AG04449 (cell line): Measurements from ENCODE around the gene PTPN9.
"Not testable (repeated sequence)": the region's sequence is repeated elsewhere in the genome, so short reads cannot be mapped to it uniquely, and the experiment has no call there.

Experiments
- CTCF ChIA-PET: fragments of 350-600 bp; formaldehyde crosslinking; extraction: SDS; loops from one replicate; lab custom pipeline; 2021; ENCODE audit warnings: antibody characterized with exemption; lab: Yijun Ruan, JAX
- POLR2A ChIA-PET: fragments of 400-600, 350-600 bp; formaldehyde crosslinking; extraction: SDS; loops from one replicate; lab custom pipeline; 2020; ENCODE audit warnings: antibody characterized with exemption, inconsistent platforms; lab: Yijun Ruan, JAX
- DNase-seq: peaks from one replicate; pipeline ENCODE4 v3.0.0-alpha.2; 2010; ENCODE audit warnings: low read depth, low spot score
- H3K4me3 ChIP-seq: 2 replicates; pipeline ENCODE4 v1.5.1; 2011; ENCODE audit warnings: low read depth, mild to moderate bottlenecking, control low read depth, low read length
- TF ChIP-seq, protein P1 (sequence below): IDR thresholded peaks from one replicate; pipeline ENCODE4 v1.5.1; 2011; ENCODE audit warnings: mild to moderate bottlenecking, moderate library complexity, low read length, control low read depth, inconsistent platforms; ENCODE audit not compliant: insufficient read depth; ENCODE audit errors: missing control alignments

Gene PTPN9

DNA sequence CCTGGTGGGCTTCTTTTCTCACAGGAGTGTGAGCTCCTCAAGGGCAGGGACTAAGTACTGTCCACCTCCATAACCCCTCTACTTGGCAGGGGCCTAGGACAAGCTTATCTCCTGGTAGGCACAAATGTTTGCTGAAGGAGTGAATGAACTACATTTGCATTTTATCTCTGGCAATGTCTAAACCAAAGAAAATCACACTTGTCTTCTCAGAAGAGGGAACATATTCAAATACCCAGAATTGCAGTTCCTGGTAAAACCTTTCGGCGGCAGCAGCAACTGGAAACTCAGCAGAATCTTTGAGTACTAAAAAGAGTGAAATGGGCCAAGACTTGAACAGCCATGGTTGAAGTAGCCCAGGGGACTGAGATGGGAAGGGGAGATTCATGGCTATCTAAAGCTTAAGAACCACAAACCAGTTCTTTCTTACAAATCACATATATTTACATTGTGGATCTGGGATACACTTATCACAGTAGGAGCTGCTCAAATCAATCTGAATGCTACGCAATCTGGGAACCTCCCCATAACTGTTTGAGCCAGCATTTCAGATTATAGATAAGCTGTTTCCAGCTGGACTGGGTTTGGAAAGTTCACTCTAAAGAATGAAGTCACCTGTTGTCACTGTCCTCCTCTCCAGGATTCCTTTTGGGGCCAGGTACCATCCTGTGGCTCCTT, 18.7 kb upstream of the PTPN9 start:
- H3K4me3 ChIP-seq = no peak overlapping the region
- CTCF ChIA-PET = interaction anchor here (0.7 to 3.4 kb wide), 14 partner anchors 8 to 229 kb away, joined by 3 to 16 read pairs (median 3); partner anchors contain the start of genes MAN2C1, PTPN9 and SNUPN
- POLR2A ChIA-PET = interaction anchor here (1.3 kb wide), 1 partner anchor 19 kb away, joined by 4 read pairs; the partner anchor contains the start of gene PTPN9
- TF ChIP-seq, protein P1, sequence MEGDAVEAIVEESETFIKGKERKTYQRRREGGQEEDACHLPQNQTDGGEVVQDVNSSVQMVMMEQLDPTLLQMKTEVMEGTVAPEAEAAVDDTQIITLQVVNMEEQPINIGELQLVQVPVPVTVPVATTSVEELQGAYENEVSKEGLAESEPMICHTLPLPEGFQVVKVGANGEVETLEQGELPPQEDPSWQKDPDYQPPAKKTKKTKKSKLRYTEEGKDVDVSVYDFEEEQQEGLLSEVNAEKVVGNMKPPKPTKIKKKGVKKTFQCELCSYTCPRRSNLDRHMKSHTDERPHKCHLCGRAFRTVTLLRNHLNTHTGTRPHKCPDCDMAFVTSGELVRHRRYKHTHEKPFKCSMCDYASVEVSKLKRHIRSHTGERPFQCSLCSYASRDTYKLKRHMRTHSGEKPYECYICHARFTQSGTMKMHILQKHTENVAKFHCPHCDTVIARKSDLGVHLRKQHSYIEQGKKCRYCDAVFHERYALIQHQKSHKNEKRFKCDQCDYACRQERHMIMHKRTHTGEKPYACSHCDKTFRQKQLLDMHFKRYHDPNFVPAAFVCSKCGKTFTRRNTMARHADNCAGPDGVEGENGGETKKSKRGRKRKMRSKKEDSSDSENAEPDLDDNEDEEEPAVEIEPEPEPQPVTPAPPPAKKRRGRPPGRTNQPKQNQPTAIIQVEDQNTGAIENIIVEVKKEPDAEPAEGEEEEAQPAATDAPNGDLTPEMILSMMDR = no peak
- DNase-seq = no peak

DNA sequence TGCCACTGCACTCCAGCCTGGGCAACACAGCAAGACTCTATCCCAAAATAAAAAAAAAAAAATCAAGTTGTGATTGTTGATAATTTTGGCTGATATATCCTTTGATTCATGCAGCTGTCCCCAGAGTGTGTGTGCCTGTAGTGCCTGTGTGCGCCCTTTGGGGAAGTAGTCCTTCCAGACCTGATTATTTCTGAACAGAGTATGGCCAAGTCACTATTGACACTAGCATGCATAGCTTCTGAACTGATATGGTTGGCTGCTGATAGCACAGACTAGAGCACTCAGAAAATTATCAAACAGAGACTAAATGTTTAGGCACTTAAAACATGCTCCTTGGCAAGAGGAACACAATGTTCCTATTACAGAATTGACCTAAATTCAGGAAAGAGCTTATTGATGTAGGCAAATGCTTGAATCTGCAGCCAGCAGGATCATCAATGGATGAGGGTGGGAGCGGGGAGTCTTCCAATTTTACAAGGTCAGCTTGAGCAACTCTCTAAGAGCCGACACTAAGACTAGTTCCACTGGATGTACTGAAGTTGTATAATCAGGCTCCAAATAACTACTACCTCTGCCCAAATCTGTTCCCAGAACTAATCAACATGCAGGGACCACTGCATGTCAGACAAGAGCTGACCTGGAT, 17.7 kb upstream of the PTPN9 start:
- POLR2A ChIA-PET = interaction anchor here (1.3 kb wide), 1 partner anchor 18 kb away, joined by 4 read pairs; the partner anchor contains the start of gene PTPN9
- no peak for DNase-seq
- TF ChIP-seq, protein P1 = no peak
- no peak overlapping the region for H3K4me3 ChIP-seq
- CTCF ChIA-PET = interaction anchor here (0.7 to 3.4 kb wide), 14 partner anchors 9 to 228 kb away, joined by 3 to 16 read pairs (median 3); partner anchors contain the start of genes MAN2C1, PTPN9 and SNUPN

DNA sequence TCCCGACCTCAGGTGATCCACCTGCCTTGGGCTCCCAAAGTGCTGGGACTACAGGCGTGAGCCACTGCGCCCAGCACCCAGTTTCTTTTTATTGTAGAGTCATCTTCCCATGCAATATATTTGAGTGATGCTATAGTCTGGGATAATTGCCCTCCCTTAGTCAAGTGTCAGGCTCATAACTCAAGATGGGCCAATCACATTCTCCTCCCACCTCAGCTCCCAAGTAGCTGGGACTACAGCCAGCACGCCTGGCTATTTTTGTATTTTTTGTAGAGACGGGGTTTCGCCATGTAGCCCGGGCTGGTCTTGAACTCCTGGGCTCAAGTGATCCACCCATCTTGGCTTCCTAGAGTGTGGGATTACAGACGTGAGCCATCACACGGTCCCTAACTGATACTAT, 15.2 kb upstream of the PTPN9 start:
- ChIA-PET CTCF (no interaction called here), POLR2A (no interaction called here)
- no peak overlapping the region for H3K4me3 ChIP-seq
- DNase-seq = no peak
- TF ChIP-seq, protein P1 = no peak

DNA sequence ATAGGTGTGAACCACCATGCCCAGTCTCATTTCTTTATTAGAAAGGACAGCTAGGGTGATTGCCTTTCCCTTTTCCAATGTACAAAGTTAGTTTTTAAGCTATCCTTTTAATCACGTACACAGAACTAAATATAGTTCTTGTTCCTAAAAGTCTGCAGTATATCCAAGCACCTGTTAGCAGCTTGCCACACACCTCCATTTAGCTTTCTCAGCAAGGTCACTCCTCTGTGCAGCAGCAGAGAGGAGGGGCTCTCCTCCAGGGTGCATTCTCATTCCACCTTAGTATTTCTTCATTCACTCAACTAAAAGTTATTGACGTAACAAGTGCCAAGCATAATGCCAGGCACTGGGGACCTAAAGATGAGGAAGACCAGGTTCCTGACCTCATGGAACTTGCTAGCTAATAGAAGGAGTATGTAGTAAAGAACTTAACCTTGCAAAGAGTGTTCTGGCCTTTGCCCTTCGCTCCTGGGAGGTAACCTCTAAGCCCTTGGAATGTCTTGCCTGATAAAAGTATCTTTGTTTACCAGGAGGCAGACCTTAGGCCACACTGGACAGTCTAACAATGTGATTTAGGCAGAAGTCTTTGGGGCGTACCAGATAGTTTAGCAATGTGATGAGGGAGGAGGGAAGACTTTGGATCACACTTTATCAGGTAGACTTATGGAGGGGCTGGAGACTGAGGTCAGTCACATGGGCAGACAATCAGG, 12.7 kb upstream of the PTPN9 start:
- TF ChIP-seq, protein P1 = no peak

DNA sequence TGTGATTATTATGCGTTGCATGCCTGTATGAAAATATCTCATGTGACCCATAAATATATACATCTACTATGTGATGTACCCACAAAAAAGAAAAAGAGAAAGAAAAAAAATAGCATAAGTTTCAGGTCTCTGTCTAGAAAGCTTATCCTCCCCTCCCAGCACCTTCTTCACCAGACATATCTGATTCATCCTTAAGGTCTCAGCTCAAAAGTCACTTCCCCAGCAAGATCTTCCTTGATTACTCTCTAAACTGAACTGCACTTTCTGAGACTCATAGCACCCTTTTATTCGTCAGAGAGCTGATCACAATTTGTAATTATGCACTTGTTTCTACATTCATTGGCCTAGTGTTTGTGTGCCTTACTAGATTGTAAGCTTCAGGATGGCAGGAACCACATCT, 11.1 kb upstream of the PTPN9 start:
- TF ChIP-seq, protein P1 = no peak
- H3K4me3 ChIP-seq = no peak overlapping the region
- ChIA-PET POLR2A (no interaction called here), CTCF (no interaction called here)
- no peak for DNase-seq

More for the DNA sequence above, 12.7 kb upstream of the PTPN9 start:
- H3K4me3 ChIP-seq = no peak overlapping the region
- ChIA-PET CTCF (interaction anchor here (0.6 to 1.0 kb wide), 2 partner anchors 13 to 28 kb away, joined by 3 read pairs; partner anchors contain the start of gene PTPN9), POLR2A (no interaction called here)
- DNase-seq = no peak

DNA sequence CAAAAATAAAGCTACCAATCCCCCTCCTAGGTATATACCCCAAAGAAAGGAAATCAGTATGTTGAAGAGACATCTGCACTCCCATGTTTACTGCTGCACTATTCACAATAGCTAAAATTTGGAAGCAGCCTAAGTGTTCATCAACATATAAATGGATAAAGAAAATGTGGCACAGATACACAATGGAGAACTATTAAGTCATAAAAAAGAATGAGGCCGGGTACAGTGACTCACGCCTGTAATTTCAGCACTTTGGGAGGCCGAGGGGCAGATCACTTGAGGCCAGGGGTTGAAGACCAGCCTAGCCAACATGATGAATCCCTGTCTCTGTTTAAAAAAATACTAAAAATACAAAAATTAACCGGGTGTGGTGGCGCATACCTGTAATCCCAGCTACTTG, 10.0 kb upstream of the PTPN9 start:
- H3K4me3 ChIP-seq = no peak overlapping the region
- TF ChIP-seq, protein P1 = no peak
- POLR2A ChIA-PET = no interaction called here
- CTCF ChIA-PET = no interaction called here
- no peak for DNase-seq

DNA sequence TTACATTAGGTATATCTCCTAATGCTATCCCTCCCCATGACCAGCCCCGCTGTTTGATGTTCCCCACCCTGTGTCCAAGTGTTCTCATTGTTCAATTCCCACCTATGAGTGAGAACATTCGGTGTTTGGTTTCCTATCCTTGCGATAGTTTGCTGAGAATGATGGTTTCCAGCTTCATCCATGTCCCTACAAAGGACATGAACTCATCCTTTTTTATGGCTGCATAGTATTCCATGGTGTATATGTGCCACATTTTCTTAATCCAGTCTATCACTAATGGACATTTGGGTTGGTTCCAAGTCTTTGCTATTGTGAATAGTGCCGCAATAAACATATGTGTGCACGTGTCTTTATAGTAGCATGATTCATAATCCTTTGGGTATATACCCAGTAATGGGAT, 7.3 kb upstream of the PTPN9 start:
- H3K4me3 ChIP-seq, DNase-seq, CTCF ChIA-PET, POLR2A ChIA-PET: not testable (repeated sequence)
